Activated gamma-delta T cell treated with Interleukin-2 at 50 U/mL for 16 hours (primary cell): ENCODE results near the gene SPOCK3.

Source experiments
- DNase-seq: peaks from one replicate; pipeline ENCODE4 v3.0.0-alpha.2; 2020

The SPOCK3 gene

GRCh38 chr4:167171928-167172327 is 62.4 kb downstream of the SPOCK3 start:
- no peak for DNase-seq

- no peak for DNase-seq
Observed at GRCh38 chr4:167168611-167169010, 65.7 kb downstream of the SPOCK3 start.

GRCh38 chr4:167150587-167150986 is 83.7 kb downstream of the SPOCK3 start:
- DNase-seq: no peak

GRCh38 chr4:167144605-167145004 is 89.7 kb downstream of the SPOCK3 start:
- no peak for DNase-seq

- DNase-seq: no peak
Observed at GRCh38 chr4:167143018-167143417, 91.3 kb downstream of the SPOCK3 start.

GRCh38 chr4:167136270-167136669 is 98.0 kb downstream of the SPOCK3 start:
- no peak for DNase-seq

- DNase-seq: no peak
Observed at GRCh38 chr4:167129146-167129545, 105.1 kb downstream of the SPOCK3 start.

GRCh38 chr4:167119392-167119791 is 114.9 kb downstream of the SPOCK3 start:
- DNase-seq: no peak

GRCh38 chr4:167117273-167117672 is 117.0 kb downstream of the SPOCK3 start:
- DNase-seq: no peak

GRCh38 chr4:167114416-167114971 is 119.8 kb downstream of the SPOCK3 start:
- DNase-seq: no peak

GRCh38 chr4:167111622-167112021 is 122.7 kb downstream of the SPOCK3 start:
- no peak for DNase-seq

- no peak for DNase-seq
Observed at GRCh38 chr4:167111092-167111491, 123.2 kb downstream of the SPOCK3 start.

GRCh38 chr4:167109859-167110258 is 124.4 kb downstream of the SPOCK3 start:
- no peak for DNase-seq

GRCh38 chr4:167105857-167106256 is 128.4 kb downstream of the SPOCK3 start:
- no peak for DNase-seq

GRCh38 chr4:167102475-167102874 is 131.8 kb downstream of the SPOCK3 start:
- DNase-seq: no peak

GRCh38 chr4:167101035-167101434 is 133.3 kb downstream of the SPOCK3 start:
- DNase-seq: no peak

GRCh38 chr4:167100120-167100519 is 134.2 kb downstream of the SPOCK3 start:
- no peak for DNase-seq

- no peak for DNase-seq
Observed at GRCh38 chr4:167088115-167088514, 146.2 kb downstream of the SPOCK3 start.

GRCh38 chr4:167084321-167084720 is 150.0 kb downstream of the SPOCK3 start:
- no peak for DNase-seq

GRCh38 chr4:167079762-167080161 is 154.5 kb downstream of the SPOCK3 start:
- DNase-seq: no peak

- no peak for DNase-seq
Observed at GRCh38 chr4:167052631-167053091, 181.6 kb downstream of the SPOCK3 start.

- DNase-seq: no peak
Observed at GRCh38 chr4:167049257-167049656, 185.0 kb downstream of the SPOCK3 start.

- DNase-seq: no peak
Observed at GRCh38 chr4:167041524-167041923, 192.8 kb downstream of the SPOCK3 start.

- no peak for DNase-seq
Observed at GRCh38 chr4:167035390-167035789, 198.9 kb downstream of the SPOCK3 start.

GRCh38 chr4:167034983-167035382 is 199.3 kb downstream of the SPOCK3 start:
- no peak for DNase-seq

- DNase-seq: no peak
Observed at GRCh38 chr4:167032871-167033270, 201.4 kb downstream of the SPOCK3 start.
